GM18951 (cell line): Measurements from ENCODE around the gene RPL27A.

Source experiments
- POLR2A ChIP-seq: IDR thresholded peaks from 4 replicates; pipeline ENCODE4 v1.6.1; 2011; ENCODE audit warnings: mild to moderate bottlenecking; ENCODE audit not compliant: insufficient read length, insufficient read depth; ENCODE audit errors: extremely low read depth
- in situ Hi-C: fragments of 300-500 bp; cut with MboI; formaldehyde crosslinking; loops from one replicate; pipeline ENCODE4 v1.12.0; 2022; ENCODE audit warnings: low sequenced_read_pairs, mixed read lengths, inconsistent platforms; ENCODE audit not compliant: unreplicated experiment

Gene RPL27A

DNA sequence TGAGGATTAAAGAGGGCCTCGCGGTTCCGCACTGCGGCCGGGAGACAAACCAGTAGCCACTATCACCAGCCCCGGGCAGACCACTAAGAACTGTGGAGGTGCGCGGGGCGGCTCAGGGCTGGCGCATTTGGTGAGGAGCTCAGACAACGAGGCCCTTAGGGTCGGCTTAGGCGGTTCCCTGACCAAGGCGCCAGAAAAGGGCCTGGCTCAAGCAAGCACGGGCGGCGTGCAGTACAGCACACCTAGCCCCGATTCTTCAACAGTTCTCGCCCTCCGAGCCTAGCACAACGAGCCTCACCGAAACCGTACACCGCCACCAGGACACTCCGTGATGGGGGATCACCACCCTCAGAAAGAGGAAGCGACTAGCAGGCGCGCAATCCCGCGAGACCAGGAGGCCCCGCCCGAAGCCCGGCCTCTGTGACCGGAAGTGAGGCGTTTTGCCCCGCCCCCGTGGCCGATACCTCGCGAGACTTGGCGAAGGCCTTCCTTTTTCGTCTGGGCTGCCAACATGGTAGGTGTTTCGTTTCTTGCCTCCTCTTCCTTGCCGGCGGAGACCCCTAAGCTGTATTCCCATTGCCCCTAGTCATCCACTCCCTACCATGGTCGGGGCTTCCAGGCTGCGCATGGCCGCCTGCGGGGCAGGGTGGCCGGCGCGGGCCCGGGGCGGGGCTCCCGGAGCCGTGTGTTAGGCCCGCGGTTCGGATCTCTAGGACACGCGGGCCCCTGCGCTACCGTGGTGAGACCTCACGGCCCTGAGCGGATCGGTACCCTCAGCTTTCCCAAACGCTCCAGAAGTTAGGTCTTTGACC, at the start of gene RPL27A, which contains the start of gene TRIM66:
TSS of gene RPL27A (plus strand) at position 490 of the 812 bp plus-strand sequence. CDS start at position 512, 22 bp downstream.
TSS of gene TRIM66 (minus strand) at position 363 of the 812 bp plus-strand sequence. CDS start 10,391 bp downstream, outside the sequence.
- peak; percentile 99 for TF ChIP-seq POLR2A
- in situ Hi-C loops: no loop called here

DNA sequence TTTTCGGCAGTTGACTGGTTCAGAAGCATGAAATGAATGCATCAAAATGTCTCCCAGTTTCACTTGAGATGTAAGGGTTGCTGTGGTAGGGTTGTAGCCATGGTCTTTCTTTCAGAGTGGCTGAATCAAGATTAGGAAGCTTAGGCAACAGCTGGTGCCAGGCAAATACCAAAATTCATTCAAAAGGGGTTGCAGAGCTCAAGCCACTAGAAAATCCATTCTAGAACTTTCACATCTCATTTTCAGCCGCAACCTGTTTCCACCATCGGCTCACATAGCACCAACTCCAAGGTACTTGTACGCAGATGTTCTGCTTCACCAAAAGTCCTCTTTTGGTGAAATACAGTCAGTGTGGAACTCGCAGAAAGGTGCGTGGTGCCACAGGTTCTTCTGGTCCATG, 48.1 kb upstream of the RPL27A start:
- TF ChIP-seq POLR2A: no peak
- in situ Hi-C loops: no loop called here

DNA sequence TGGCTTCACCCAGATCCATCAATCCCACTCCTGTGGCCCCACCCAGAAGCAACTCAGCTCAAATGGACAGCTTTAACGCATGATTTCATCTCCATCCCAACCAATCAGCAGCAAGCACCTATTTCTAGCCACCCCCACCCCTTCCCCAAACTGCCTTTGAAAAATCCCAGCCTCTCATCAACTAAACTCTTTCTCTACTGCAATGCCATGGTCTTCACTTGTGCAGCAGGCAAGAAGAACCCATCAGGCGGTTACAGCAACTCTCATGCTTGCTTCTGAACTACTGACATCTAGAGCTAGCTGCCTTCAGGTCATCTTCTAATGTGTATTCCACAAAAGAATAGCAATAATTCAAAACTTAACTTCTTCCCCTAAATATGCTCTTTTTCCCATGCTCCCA, 46.5 kb upstream of the RPL27A start:
- no peak for TF ChIP-seq POLR2A
- in situ Hi-C loops: no loop called here

DNA sequence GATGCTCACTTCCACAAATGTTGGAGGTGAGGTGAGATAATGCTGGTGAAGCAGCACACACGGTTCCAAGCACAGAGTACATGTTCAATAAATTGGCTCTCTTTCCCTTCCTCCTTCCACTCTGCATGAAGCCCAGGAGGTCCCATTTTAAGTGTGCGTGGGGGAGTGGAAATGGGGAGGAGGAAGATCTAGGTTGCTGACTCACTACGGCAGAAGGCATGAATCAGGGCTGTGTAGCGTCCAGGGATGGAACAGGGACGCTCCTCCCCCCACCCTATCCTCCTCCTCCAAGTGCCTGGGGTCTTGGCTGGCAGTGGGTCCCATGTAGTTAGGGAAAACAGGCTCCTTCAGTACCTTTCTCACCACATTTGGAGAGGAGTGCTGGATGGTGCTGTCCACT, 44.3 kb upstream of the RPL27A start:
- TF ChIP-seq POLR2A: no peak
- in situ Hi-C loops: no loop called here

DNA sequence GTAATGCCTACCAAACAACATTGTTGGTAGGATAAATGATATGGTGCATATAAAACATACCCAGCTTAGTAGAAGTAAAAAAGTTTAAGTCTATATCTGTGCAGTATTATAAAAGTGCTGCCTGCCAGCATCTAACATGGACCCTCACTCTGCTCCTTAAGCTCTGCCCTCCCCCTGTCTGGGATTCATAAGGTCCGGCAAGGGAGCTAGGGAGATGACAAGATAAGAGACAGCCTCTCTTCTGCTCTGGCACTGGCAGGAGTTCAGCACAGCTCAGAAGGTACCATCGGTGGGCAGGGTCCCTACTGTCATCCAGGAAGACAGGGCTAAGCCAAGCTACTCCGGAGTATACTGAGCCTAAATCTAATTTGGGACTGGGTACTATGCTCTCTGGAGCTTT, 42.9 kb upstream of the RPL27A start:
- in situ Hi-C loops: no loop called here
- no peak for TF ChIP-seq POLR2A

DNA sequence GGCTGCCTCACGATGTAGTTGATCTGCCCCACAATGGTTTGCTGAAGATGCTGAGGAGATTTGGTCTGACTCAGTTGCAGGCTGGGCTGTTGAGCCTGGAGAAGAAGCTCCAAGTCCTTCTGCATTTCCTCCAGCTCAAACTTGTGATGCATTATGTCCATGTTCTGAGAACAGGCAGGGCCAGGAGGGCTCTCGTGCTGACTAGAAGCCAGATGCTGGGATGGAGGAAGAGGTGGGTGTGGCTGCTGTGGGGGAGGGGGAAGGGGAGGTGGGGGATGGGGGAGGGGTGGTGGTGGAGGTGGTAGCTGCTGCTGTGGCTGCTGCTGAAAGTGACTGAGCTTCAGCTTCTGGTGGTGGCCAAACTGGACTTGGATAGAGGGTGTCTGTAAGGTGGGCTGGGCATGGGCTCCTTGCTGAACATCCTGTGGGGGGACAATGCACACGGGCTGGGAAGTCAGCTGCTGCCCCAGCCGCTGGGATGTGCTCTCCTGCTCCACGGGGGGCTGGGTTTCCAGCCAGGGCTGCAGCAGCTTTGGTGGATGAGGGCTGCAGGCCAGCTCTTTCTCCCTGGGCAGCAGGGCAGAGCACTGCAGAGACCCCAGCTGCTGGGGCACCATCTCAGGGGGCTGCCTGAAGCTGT, 42.2 kb upstream of the RPL27A start:
- no peak for TF ChIP-seq POLR2A
- in situ Hi-C loops: no loop called here

DNA sequence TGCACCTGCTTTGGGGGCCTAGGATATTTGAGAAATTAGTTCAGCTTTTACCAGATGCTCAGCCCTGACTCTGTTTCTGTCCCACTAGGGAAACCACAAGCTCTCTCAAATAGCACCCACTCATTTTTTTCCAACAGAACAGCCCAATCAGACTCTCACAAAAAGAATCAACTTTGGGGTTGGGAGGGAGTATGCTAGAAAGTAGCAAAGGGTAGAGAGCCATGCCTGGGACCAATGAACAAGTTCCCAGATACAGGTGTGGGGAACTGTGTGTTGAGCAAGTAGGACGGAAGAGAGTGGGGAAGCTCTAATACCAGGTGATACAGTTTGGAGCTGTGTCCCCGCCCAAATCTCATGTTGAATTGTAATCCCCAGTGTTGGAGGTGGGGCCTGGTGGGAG, 41.3 kb upstream of the RPL27A start:
- no peak for TF ChIP-seq POLR2A
- in situ Hi-C loops: no loop called here

DNA sequence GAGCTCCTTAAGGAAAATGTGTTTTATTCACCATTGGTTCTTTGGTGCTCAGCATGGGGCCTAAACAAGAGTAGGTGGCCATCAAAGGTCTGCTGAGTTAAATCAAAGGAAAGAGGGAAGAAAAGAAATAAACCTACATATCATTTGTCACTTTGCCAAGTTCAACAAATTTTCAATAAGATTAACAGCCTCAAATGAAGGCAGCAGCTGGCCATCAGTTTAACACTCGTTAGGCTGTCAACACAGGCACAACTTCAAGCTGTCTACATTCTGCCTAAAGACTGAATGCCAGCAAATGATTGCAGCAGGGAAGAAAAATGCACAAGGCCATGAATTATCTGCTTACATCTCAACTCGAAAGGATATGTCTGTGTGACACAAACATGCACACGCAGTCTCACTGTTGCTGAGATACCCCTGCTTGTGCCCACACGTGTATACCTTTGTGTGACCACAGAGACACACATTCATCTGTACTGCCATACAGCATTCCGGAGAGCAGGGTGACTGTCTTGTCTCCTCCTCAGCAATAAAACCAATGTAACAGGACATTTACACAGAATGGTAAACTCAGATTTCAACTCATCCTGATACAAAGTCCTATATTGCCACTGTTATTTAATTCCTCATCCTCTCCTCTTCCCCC, 40.3 kb upstream of the RPL27A start:
- TF ChIP-seq POLR2A: no peak
- in situ Hi-C loops: no loop called here

DNA sequence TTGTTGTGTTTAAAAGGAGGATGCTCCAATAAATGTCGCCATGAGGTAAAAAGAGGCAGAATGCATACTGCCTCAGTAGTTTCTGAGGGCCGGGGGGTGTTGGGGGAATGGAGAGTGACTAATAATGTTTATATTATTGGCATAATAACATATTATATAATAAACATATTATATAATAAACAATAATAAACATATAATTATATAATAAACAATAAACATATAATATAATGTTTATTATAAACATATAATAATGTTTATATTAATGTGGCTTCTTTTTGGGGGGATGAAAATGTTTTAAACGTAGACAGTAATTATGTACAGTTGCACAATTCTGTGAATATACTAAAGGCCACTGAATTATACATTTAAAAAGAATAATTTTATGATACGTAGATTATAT, 35.7 kb upstream of the RPL27A start:
- TF ChIP-seq POLR2A: no peak
- in situ Hi-C loops: no loop called here

DNA sequence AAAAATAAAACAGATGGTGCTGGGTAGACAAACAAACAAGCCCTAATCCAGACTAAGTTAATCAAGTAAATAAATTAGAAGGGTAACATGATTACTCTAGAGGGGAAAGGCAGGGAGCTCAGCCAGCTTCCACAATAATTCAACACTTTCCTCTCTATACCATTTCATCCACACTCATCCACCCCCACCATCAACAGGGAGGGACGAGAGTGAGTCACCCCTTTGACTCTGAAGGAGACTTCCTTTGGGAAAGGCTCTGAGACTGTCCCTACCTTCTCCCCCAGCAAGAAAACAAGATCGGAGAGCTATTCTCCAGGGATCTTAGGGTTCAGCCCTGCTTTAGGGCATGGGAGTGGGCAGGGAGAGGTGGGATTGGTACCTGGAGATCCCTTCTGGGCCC, 33.2 kb upstream of the RPL27A start:
- in situ Hi-C loops: no loop called here
- no peak for TF ChIP-seq POLR2A

DNA sequence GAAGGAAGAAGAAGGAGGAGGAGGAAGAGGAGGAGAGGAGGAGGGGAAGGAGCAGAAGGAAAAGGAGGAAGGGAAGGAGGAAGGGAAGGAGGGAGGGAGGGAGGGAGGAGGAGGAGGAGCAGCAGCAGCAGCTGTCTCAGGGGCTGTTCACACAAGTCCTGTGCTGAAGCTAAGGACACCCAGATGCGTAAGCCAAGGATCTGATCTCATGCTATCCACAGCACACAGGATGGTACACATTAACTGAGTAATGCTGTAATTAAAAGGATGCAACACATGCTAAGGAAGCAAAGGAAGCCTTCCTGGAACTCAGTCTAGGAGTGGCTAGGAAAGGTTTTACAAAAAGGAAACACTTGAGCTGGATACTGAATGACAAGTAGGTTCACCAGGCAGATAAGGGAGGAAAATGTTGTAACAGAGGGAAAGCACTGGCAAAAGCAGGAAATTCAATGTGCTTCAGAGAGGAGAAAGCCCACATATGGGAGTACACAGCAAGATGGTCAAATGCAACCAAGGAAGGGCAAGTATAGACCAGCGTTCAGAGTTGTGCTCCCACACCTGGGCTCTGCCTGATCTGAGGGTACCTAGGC, 32.1 kb upstream of the RPL27A start:
- no peak for TF ChIP-seq POLR2A
- in situ Hi-C loops: no loop called here

DNA sequence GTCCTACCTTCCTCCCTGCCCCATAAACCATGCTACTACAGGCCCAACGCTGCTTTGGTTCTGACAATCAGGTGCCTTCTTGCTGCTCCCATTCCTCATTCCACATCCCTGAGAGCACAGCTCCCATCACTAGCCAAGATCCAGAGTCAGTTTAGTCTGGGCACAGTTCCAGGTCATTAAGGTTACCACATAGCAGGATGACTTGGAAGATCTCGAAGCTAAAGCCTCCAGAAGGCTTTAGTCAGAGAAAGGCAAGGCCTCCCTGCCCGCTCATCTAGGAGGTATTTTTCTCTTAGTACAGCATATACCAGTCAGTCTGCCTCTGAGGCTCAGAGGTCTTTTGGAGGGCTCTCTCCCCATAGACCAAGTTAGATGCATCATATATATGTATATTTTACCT, 30.5 kb upstream of the RPL27A start:
- in situ Hi-C loops: no loop called here
- no peak for TF ChIP-seq POLR2A

DNA sequence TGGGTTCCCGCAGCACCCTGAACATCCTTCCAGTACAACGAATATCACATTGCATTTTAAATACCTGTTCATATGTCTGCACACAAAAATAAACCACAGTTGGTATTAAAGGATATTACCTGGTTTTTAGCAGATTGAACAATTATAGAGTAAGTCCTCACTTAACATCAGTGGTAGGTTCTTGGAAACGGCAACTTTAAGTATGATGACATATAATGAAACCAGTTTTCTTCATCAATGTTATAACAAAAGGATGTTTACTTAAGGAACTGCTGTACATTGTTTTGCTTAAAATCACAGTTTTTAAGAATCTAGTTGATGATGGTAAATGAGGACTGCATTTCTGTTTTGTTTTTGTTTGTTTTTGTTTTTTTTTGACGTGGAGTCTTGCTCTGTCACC, 28.1 kb upstream of the RPL27A start:
- TF ChIP-seq POLR2A: no peak
- in situ Hi-C loops: no loop called here
